Lower leg skin (tissue), 3 donors: ENCODE results near the gene MS4A10.

ENCODE experiments used
- POLR2A ChIP-seq, 2 donors: fragments of 450-650 bp; IDR thresholded peaks; one replicate each; pipeline ENCODE4 v1.6.1; 2016 to 2017; ENCODE audit warnings: antibody characterized with exemption in 2 of 2, mild to moderate bottlenecking in 1 of 2, moderate library complexity in 1 of 2
- TF ChIP-seq, protein P1 (sequence below), 3 donors: fragments of 450-650 bp; IDR thresholded peaks; one replicate each; pipeline ENCODE4 v1.5.1; 2016; ENCODE audit warnings: antibody characterized with exemption in 3 of 3, mild to moderate bottlenecking in 3 of 3, moderate library complexity in 2 of 3

- TF ChIP-seq, protein P1, sequence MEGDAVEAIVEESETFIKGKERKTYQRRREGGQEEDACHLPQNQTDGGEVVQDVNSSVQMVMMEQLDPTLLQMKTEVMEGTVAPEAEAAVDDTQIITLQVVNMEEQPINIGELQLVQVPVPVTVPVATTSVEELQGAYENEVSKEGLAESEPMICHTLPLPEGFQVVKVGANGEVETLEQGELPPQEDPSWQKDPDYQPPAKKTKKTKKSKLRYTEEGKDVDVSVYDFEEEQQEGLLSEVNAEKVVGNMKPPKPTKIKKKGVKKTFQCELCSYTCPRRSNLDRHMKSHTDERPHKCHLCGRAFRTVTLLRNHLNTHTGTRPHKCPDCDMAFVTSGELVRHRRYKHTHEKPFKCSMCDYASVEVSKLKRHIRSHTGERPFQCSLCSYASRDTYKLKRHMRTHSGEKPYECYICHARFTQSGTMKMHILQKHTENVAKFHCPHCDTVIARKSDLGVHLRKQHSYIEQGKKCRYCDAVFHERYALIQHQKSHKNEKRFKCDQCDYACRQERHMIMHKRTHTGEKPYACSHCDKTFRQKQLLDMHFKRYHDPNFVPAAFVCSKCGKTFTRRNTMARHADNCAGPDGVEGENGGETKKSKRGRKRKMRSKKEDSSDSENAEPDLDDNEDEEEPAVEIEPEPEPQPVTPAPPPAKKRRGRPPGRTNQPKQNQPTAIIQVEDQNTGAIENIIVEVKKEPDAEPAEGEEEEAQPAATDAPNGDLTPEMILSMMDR (IDR thresholded peaks at IDR 0.05): no peak
- TF ChIP-seq POLR2A (IDR thresholded peaks at IDR 0.05): no peak
These were observed 37.7 kb upstream of the MS4A10 start for GRCh38 chr11:60747359-60747873.
